Naive B cell (primary cell): ENCODE measurements around the gene CAPZB. TPM values are rescaled to one million over a fixed set of nuclear protein-coding genes. Genes with fewer than 3 reads are reported as not detected.

Experiments used
- ATAC-seq, 2 donors: fragments of 150-1000 bp; cut with Tn5 transposase; 2 replicates each; pipeline ENCODE4 v1.10.0; 2021; ENCODE audit warnings: low read depth in 2 of 2, mild to moderate bottlenecking in 2 of 2, moderate library complexity in 2 of 2
- DNase-seq: peaks from one replicate; pipeline ENCODE4 v3.0.0; 2022
- H3K27ac Mint-ChIP-seq, 6 donors: one replicate each; pipeline ENCODE4 v1.8.0; 2020 to 2022; ENCODE audit warnings: mild to moderate bottlenecking in 6 of 6, mixed read lengths in 6 of 6, moderate library complexity in 5 of 6, inconsistent platforms in 2 of 6
- H3K27me3 Mint-ChIP-seq, 3 donors: one replicate each; pipeline ENCODE4 v1.8.0; 2021 to 2022; ENCODE audit warnings: mixed read lengths in 3 of 3, mild to moderate bottlenecking in 1 of 3
- H3K36me3 Mint-ChIP-seq, 2 donors: one replicate each; pipeline ENCODE4 v1.8.0; 2020 to 2022; ENCODE audit warnings: mixed read lengths in 2 of 2, inconsistent platforms in 1 of 2, mild to moderate bottlenecking in 1 of 2
- H3K4me1 Mint-ChIP-seq, 3 donors: one replicate each; pipeline ENCODE4 v1.8.0; 2020 to 2022; ENCODE audit warnings: mixed read lengths in 3 of 3, inconsistent platforms in 1 of 3, mild to moderate bottlenecking in 1 of 3, moderate library complexity in 1 of 3
- H3K4me3 Mint-ChIP-seq, 8 donors: one replicate each; pipeline ENCODE4 v1.8.0; 2020 to 2022; ENCODE audit warnings: mild to moderate bottlenecking in 8 of 8, mixed read lengths in 8 of 8, moderate library complexity in 8 of 8, inconsistent platforms in 2 of 8
- H3K9me3 Mint-ChIP-seq, 7 donors: one replicate each; pipeline ENCODE4 v1.8.0; 2020 to 2022; ENCODE audit warnings: mixed read lengths in 7 of 7, mild to moderate bottlenecking in 5 of 7, inconsistent platforms in 2 of 7, moderate library complexity in 1 of 7
- polyA plus RNA-seq, 6 donors: library from polyadenylated mRNA; unstranded; fragments of 300-500 nt; fragmentation: Illumina TruSeq; gene quantifications; one replicate each; pipeline ENCODE4 v1.2.3, GENCODE V29; 2021; ENCODE audit warnings: low read depth in 6 of 6

The CAPZB gene
- polyA plus RNA-seq, 6 donors from 2014 or later: 328 to 445 (median 382) TPM

DNA sequence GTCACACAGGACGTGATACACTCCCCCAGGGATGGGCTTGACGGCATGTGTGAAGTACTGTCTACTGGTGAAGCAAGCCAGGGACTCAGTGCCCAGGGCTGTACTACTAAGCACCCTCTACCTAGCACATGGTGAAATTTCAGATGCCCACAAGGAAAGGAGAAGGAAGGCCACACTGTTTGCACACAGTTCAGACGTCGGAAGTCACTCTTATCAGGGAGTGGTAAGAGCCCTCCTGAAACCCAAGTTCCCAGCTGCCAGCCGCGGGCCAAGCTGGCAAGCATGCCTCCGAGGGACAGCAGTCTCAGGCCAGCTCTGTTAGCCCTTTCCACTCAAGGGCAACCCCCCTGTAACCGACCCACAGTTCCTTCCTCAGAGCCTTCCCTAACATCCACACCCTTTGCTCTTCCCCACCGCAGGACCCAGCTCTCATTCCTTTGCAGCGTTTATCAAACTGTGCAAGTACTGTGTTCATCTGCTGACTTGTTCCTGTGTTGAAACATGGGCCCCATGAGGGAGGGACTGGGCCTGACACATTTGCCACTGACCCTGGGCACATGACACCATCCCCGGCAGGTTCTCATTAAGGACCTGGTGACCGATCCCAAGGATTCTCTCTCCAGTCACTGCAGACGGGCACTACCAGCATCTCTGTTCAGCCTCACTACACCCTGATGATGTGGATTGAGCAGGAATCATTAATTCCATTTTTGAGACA is 114.7 kb downstream of the CAPZB start:
- no peak for DNase-seq
- Mint-ChIP-seq H3K4me1 (peaks cover 6 to 30% (median 14%) of the 10 kb centered on the region in 3 donors), H3K27me3 (no peaks in the 10 kb centered on the region), H3K27ac (peak overlapping the region in 5 of 6 donors; percentile 42 to 75 (median 56)), H3K9me3 (no peaks in the 10 kb centered on the region), H3K4me3 (no peak overlapping the region), H3K36me3 (peaks cover 0 to 3% of the 10 kb centered on the region in 2 donors)
- no peak for ATAC-seq

DNA sequence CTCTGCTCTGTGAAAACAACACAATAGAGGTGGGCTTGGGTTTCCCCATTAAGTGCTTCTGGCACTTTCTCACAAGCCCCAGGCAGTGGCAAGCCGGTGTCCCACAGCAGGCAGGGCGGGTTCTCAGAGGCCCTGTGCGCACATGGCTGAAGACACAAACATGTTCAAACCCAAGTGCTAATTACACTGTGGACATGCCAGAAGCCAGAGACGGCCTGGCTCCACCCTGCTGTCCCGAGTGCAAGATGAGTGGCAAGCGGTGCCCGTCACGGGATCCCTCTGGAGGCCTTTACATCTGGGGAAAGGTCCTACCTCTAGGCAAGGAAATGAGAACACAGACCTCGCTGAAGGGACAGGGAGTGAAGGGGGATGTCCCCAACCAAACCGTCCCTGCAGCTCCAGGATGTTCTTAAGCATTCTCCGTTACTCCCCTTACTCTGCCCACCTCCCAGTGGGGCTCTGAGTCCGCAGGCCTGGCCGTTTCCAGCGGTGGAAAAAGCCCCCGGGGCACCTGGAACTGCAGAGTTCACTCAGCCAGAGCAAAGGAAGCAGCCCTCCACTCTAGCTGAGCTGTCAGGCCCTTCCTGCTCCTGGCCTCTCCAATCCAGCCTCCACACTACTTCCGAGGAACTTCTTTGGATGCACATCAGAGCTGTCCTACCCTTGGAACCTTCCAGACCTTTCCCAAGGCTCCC is 115.8 kb downstream of the CAPZB start:
- Mint-ChIP-seq H3K27ac (peak overlapping the region in 1 of 6 donors; percentile 36), H3K4me1 (peaks cover 6 to 26% (median 15%) of the 10 kb centered on the region in 3 donors), H3K36me3 (peaks cover 0 to 2% of the 10 kb centered on the region in 2 donors), H3K27me3 (no peaks in the 10 kb centered on the region), H3K9me3 (no peaks in the 10 kb centered on the region), H3K4me3 (peak overlapping the region in 1 of 8 donors; percentile 2)
- ATAC-seq (no peak), DNase-seq (no peak)

DNA sequence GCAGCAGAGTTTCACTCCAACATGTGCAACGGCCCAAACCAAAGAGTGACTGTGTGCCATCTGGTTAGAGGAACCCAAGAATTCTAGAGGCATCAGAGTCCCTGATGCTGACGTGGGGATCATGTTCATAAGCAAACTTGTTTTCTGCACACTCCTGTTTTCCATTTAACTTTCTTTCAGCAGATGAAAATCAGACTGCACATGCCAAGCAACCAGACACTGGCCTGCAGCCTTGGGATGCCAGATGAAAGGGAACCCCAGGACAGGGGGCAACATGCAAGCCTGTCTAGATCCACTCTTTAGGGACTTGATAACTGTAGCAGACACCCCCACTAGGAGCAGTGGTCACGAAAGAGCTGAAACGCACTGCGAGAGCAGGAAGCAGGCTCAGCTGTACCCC is 116.4 kb downstream of the CAPZB start:
- ATAC-seq: no peak
- Mint-ChIP-seq H3K36me3 (peaks cover 0 to 4% of the 10 kb centered on the region in 2 donors), H3K27me3 (no peaks in the 10 kb centered on the region), H3K27ac (peak overlapping the region in 2 of 6 donors; percentile 34 to 44), H3K9me3 (no peaks in the 10 kb centered on the region), H3K4me1 (peaks cover 6 to 28% (median 18%) of the 10 kb centered on the region in 3 donors), H3K4me3 (no peak overlapping the region)
- no peak for DNase-seq

DNA sequence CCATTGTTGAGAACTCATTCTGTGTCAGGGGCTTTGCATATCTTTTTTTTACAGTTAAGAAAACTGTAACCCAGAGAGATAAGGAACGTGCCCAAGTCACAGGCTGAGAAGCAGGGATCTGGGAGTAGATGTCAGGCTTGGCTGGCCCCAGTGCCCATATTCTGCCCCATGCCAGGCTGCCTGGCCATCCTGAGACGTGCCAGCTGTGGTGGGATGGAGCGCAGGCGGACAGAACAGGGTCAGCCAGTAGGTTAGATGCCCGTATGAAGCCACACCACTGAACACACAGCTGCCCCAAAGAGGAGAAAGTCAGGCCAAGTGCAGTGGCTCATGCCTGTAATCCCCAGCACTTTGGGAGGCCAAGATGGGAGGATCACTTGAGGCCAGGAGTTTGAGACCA is 117.3 kb downstream of the CAPZB start:
- H3K36me3 Mint-ChIP-seq: peaks cover 0 to 4% of the 10 kb centered on the region in 2 donors
- DNase-seq (no peak), ATAC-seq (no peak)
- no peaks in the 10 kb centered on the region for H3K9me3 Mint-ChIP-seq
- no peaks in the 10 kb centered on the region for H3K27me3 Mint-ChIP-seq
- peak overlapping the region in 2 of 6 donors; percentile 45 to 71 for H3K27ac Mint-ChIP-seq
- no peak overlapping the region for H3K4me3 Mint-ChIP-seq
- peaks cover 3 to 28% (median 18%) of the 10 kb centered on the region in 3 donors for H3K4me1 Mint-ChIP-seq

DNA sequence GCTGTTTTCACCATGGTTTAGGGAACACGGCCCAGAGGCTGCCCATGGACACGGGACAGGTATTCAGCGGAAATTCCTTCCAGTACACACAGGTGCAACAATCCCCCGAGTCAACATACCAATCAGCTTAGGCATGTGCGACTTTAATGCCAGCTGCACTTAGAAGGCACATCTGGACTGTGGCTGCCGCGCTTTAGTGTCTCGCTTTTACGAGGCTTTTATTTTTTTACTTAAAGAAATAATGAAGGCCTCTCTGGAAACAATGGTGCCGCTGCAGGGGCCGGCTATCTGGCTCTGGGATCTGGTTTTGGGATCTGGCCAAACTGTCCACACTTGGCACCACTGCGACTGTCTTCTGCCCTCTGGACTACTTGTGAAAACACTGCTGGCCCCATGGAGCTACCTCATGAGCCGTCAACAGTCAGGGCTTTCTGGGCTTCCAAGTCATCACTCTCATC is 117.7 kb downstream of the CAPZB start:
- H3K9me3 Mint-ChIP-seq: no peaks in the 10 kb centered on the region
- H3K4me3 Mint-ChIP-seq: no peak overlapping the region
- peaks cover 3 to 28% (median 18%) of the 10 kb centered on the region in 3 donors for H3K4me1 Mint-ChIP-seq
- peaks cover 0 to 4% of the 10 kb centered on the region in 2 donors for H3K36me3 Mint-ChIP-seq
- H3K27me3 Mint-ChIP-seq: no peaks in the 10 kb centered on the region
- DNase-seq: no peak
- no peak for ATAC-seq
- peak overlapping the region in 1 of 6 donors; percentile 45 for H3K27ac Mint-ChIP-seq

DNA sequence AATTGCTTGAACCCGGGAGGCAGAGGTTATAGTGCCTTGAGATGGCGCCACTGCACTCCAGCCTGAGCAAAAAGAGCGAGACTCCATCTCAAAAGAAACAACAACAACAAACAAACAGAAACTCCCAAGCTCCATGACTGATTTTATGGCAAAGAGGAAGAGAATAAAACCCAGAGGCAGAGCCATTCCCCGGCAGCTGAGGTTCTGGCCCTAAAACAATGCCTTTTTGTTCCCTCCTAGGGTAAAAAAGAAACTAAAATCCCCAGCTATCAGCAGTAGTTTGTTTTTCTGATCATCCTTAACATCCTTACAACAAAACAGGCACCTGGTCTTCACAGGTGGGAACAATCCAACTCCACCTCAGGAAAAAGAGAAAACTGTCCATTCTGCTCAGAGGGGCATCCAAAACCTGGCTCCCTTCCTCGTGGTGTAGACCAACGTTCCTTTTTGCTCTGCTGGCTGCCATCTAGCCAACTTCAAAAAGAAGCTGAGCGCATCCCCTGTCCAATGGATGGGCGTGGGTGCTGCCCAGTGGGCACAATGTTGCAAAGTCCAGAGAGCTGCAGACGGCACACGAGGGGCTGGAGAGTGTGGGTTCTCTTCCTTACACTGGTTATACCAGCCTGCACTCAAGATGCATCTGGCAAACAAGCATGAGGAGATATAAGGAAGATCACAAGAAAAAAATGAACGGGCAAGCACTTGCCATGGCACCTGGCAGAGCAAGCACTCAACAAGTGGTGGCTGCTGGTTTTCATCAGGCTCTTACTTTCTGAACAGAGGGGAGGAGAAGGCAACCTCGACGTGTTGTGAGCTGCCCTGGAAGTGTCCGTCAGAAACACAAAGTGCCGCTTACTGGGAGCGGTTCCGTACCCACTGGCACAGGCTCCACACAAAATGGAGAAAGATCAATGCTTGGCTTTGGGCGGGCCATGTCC is 118.5 kb downstream of the CAPZB start:
- DNase-seq (no peak), ATAC-seq (no peak)
- H3K4me1 Mint-ChIP-seq: peaks cover 0 to 28% (median 18%) of the 10 kb centered on the region in 3 donors
- H3K27me3 Mint-ChIP-seq: no peaks in the 10 kb centered on the region
- H3K9me3 Mint-ChIP-seq: no peaks in the 10 kb centered on the region
- peak overlapping the region in 1 of 8 donors; percentile 69 for H3K4me3 Mint-ChIP-seq
- H3K27ac Mint-ChIP-seq: peak overlapping the region in 3 of 6 donors; percentile 33 to 79 (median 49)
- H3K36me3 Mint-ChIP-seq: peaks cover 0 to 4% of the 10 kb centered on the region in 2 donors

DNA sequence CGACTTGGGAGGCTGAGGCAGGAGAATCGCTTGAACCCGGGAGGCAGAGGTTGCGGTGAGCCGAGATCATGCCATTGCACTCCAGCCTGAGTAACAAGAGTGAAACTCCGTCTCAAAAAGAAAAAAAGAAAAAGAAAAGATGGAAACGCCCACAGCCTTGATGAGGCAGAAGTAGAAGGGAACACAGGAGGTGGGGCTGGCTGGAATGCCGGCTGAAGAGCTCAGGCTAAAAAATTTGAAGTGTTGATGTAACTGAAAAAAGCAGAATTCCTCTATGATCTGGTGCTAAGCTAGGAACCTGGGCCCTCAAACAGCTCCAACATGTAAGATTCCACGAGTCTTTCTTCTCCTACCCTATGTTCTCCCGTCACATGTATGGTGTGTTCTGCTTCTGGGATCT is 119.6 kb downstream of the CAPZB start:
- ATAC-seq (no peak), DNase-seq (no peak)
- Mint-ChIP-seq H3K36me3 (peaks cover 0 to 4% of the 10 kb centered on the region in 2 donors), H3K9me3 (no peaks in the 10 kb centered on the region), H3K4me3 (no peak overlapping the region), H3K4me1 (peaks cover 7 to 31% (median 21%) of the 10 kb centered on the region in 3 donors), H3K27me3 (no peaks in the 10 kb centered on the region), H3K27ac (peak overlapping the region in 2 of 6 donors; percentile 49 to 54)

DNA sequence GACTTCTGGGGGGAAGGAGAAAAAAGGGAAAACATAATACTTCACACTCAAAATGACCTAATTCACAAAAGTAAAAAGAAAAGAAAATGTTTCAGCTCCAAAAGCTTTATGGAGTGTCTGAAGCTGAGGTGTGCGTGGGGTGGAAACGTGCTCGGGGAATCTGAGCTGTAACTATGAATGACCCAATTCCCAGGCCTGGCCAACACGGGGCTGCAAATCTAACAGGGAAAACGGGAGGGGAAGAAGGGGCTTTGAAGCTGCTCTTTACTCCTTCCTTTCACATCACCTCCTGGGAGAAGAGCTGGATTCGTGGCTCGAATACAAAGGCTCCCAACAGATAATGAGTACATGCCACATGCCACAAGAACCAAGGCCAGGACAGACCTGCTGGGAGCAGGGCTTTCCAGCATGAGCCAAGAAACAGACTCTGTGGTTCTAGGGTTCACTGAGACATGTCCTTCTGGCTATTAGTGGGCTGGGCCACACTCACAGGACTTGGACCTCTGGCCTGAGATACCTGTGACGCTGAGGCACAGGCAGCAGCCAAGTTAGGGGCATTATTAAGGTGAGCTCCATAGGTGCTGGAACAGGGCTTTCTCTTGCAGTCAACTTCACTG is 121.7 kb downstream of the CAPZB start:
- Mint-ChIP-seq H3K4me3 (no peak overlapping the region), H3K27ac (peak overlapping the region in 1 of 6 donors; percentile 4), H3K27me3 (no peaks in the 10 kb centered on the region), H3K36me3 (peaks cover 0 to 4% of the 10 kb centered on the region in 2 donors), H3K9me3 (no peaks in the 10 kb centered on the region), H3K4me1 (peaks cover 9 to 24% (median 16%) of the 10 kb centered on the region in 3 donors)
- no peak for ATAC-seq
- no peak for DNase-seq

DNA sequence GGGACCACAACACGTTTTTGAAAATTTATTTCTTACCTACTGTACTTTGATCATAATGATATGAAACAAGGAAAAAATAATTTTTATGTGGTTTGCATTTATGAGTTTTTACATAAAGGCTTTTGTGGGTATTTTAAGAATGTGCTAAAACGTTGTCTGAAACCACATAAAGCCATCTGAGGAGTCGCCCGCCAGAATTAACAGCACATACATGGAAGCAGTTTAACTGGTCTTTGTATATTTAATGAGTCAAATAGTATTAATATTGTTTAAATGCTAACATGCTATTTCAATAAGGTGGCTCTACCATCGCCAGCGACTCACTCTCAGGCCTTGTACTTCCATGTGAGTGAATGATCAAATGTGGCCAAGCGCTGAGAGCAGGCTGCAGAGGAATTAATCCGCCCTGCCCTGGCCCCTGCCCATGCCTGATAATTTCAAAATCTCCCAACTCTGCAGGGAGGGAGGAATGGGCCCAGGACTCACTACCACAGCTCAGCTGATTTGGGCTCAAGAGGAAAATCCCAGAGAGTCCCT is 123.7 kb downstream of the CAPZB start:
- H3K9me3 Mint-ChIP-seq: no peaks in the 10 kb centered on the region
- no peak overlapping the region for H3K4me3 Mint-ChIP-seq
- H3K27me3 Mint-ChIP-seq: no peaks in the 10 kb centered on the region
- DNase-seq (no peak), ATAC-seq (no peak)
- peak overlapping the region in 2 of 6 donors; percentile 18 to 69 for H3K27ac Mint-ChIP-seq
- peaks cover 0 to 4% of the 10 kb centered on the region in 2 donors for H3K36me3 Mint-ChIP-seq
- peaks cover 12 to 17% (median 13%) of the 10 kb centered on the region in 3 donors for H3K4me1 Mint-ChIP-seq

DNA sequence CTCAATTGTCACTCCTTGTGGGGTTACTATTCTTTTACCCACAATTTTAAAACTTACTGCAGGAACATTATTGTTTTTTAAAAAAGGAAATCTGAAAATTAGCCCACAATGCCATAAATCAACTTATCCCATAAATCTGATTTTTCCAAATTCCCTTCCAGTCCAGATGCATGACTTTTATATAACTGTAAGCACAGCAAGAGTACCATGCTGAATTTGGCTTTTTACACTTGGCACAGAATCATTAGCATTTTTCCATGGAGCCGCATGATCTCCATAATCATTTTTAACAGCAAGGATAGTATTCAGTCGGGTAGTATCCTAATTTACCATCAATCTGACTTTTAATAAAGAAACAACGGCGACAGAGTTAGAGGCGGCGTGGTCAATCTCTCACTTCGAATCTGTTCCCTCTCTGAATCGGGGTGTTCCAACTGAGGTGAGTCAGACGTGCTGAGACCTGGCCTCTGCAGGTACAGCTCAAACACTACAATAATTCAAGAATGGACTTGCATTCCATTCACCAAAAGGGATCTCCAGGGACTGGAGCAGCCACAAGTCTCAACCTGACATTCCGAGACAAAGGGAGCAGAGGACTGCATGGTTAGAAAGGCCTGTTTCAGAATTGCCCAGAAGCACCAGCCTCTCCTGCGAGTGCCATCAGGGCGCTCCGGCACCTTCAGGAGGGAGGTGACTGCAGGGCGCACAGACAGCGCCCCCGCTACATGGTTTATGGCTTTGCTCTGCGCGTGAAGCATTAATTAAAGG is 124.3 kb downstream of the CAPZB start:
- H3K27ac Mint-ChIP-seq: peak overlapping the region in 2 of 6 donors; percentile 18 to 59
- no peaks in the 10 kb centered on the region for H3K9me3 Mint-ChIP-seq
- H3K27me3 Mint-ChIP-seq: no peaks in the 10 kb centered on the region
- H3K4me3 Mint-ChIP-seq: peak overlapping the region in 1 of 8 donors; percentile 38
- H3K36me3 Mint-ChIP-seq: peaks cover 2 to 4% of the 10 kb centered on the region in 2 donors
- DNase-seq (no peak), ATAC-seq (no peak)
- peaks cover 12 to 13% (median 12%) of the 10 kb centered on the region in 3 donors for H3K4me1 Mint-ChIP-seq

DNA sequence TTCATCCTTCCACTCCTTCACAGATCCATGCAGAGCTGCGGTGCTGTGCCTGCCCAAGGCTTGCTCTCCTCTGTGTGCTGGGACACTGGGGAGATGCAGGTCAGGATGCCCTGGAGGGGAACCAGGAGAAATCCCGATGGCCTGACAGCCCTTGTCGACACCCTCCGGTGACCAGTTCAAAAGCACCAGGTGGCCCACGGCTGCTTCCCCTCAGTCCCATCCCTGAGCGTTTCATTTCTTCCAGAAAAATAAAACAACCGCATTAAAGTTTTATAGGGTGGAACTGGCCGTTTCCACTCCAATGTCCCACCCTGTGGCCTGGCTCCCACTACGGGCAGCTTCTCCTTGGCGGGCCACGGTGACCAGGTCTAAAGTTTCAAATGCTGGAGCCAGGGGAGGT is 124.9 kb downstream of the CAPZB start:
- no peak overlapping the region for H3K4me3 Mint-ChIP-seq

DNA sequence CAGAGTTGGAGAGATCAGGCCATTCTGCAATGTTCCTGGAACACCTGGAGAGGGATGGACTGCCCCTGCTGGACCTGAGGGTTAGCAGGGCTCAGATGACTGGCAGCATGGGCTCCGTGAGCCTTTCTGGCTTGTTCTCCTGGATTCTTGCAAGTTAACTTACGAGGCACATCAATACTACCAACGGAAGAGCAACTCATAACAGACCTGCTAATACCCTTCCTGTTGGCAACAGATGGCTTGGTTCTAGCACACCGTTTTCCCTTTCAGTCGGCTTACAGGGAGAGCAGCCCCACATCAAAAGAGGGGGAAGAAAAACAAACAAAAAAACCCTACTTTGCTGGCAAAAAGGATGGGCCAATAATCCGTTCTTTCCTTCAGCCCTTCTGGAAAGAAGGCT is 125.3 kb downstream of the CAPZB start:
- Mint-ChIP-seq H3K27me3 (no peaks in the 10 kb centered on the region), H3K4me3 (no peak overlapping the region), H3K36me3 (peaks cover 4 to 7% of the 10 kb centered on the region in 2 donors), H3K9me3 (no peaks in the 10 kb centered on the region), H3K27ac (peak overlapping the region in 1 of 6 donors; percentile 4), H3K4me1 (peaks cover 12 to 16% (median 12%) of the 10 kb centered on the region in 3 donors)
- ATAC-seq (no peak), DNase-seq (no peak)

More for the DNA sequence above, 124.9 kb downstream of the CAPZB start:
- DNase-seq (no peak), ATAC-seq (no peak)
- no peak overlapping the region for H3K27ac Mint-ChIP-seq
- H3K36me3 Mint-ChIP-seq: peaks cover 4 to 7% of the 10 kb centered on the region in 2 donors
- no peaks in the 10 kb centered on the region for H3K9me3 Mint-ChIP-seq
- H3K27me3 Mint-ChIP-seq: no peaks in the 10 kb centered on the region
- peaks cover 12 to 16% (median 12%) of the 10 kb centered on the region in 3 donors for H3K4me1 Mint-ChIP-seq
